ENCODE data around the gene CWF19L2. TPM values are rescaled to one million over a fixed set of nuclear protein-coding genes. Genes with fewer than 3 reads are reported as not detected.

CWF19L2 gene
- total RNA-seq, 1 donor from 2014 or later: 36.3 TPM

DNA sequence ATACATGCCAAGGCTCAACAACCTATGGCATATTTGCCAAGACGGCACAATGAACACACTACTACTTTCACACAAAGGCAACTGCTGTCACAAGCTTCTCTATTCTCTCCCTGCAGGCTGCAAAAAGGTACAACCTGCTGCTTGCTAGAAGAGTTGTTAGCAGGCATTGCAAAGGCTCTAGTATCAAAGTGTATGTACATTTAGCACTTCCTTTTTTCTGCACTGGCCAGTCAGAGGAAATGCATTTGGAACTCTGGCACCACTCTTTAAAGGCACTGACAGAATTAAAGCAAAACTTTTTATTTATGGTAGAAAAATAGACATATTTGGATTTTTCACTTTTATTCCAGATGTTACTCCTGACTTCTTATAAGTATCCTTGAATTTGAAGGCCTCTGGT is 125.9 kb downstream of the CWF19L2 start:
- H3F3A ChIP-seq (ENCODE audit: low read depth): no peaks in the 10 kb centered on the region
- Mint-ChIP-seq H3K36me3 (peaks cover 3% of the 10 kb centered on the region), H3K27ac (no peak overlapping the region), H3K9me3 (no peaks in the 10 kb centered on the region), H3K27me3 (ENCODE audit: insufficient read depth, low read depth) (peaks cover 2% of the 10 kb centered on the region), H3K4me1 (no peaks in the 10 kb centered on the region), H3K4me3 (no peak overlapping the region)
- H3K4me1 ChIP-seq: peaks cover 4% of the 10 kb centered on the region
- H3K4me3 ChIP-seq: no peak overlapping the region
- H3K36me3 ChIP-seq: peaks cover 3% of the 10 kb centered on the region
- H3K4me2 ChIP-seq: no peak overlapping the region
- H2AFZ ChIP-seq (replicated peaks): no peak overlapping the region
- no peak overlapping the region for H3K27ac ChIP-seq
- H3K9me3 ChIP-seq (ENCODE audit: low read depth): no peaks in the 10 kb centered on the region
- no peak overlapping the region for H3K9ac ChIP-seq
- H4K20me1 ChIP-seq (ENCODE audit: low read depth): no peaks in the 10 kb centered on the region
- H3K79me2 ChIP-seq (ENCODE audit: low read depth): no peaks in the 10 kb centered on the region
- H3K27me3 ChIP-seq: no peaks in the 10 kb centered on the region
- TF ChIP-seq EZH2 (IDR thresholded peaks at IDR 0.05) (no peak), EZH2phosphoT487 (IDR thresholded peaks at IDR 0.05) (no peak)
- TF ChIP-seq, protein P1, sequence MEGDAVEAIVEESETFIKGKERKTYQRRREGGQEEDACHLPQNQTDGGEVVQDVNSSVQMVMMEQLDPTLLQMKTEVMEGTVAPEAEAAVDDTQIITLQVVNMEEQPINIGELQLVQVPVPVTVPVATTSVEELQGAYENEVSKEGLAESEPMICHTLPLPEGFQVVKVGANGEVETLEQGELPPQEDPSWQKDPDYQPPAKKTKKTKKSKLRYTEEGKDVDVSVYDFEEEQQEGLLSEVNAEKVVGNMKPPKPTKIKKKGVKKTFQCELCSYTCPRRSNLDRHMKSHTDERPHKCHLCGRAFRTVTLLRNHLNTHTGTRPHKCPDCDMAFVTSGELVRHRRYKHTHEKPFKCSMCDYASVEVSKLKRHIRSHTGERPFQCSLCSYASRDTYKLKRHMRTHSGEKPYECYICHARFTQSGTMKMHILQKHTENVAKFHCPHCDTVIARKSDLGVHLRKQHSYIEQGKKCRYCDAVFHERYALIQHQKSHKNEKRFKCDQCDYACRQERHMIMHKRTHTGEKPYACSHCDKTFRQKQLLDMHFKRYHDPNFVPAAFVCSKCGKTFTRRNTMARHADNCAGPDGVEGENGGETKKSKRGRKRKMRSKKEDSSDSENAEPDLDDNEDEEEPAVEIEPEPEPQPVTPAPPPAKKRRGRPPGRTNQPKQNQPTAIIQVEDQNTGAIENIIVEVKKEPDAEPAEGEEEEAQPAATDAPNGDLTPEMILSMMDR (IDR thresholded peaks at IDR 0.05): no peak
- DNase-seq (ENCODE audit: low spot score): no peak

DNA sequence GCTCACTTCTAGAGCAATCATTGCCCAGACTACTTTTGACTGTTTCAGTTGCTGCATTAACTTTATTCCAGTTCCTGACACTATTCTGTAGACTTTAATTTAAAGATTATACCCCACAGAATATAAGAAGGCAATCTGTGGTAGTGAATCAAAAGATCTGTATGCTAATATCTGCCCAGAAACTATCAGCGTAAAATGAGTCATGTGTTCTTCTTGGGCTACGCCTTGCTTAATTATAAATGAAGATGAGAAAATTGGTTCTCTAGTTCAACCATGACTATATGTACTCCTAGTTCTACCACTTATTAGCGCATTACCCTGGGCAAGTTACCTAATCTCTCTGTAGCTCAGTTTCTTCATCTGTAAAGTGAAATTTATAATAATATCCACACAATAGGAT is 128.5 kb downstream of the CWF19L2 start:
- Mint-ChIP-seq H3K36me3 (peaks cover 7% of the 10 kb centered on the region), H3K4me1 (no peaks in the 10 kb centered on the region), H3K4me3 (no peak overlapping the region), H3K27ac (no peak overlapping the region), H3K27me3 (ENCODE audit: insufficient read depth, low read depth) (peaks cover 2% of the 10 kb centered on the region), H3K9me3 (no peaks in the 10 kb centered on the region)
- Histone ChIP-seq H3K9ac (no peak overlapping the region), H3K4me1 (no peaks in the 10 kb centered on the region), H3K36me3 (peaks cover 2% of the 10 kb centered on the region), H2AFZ (replicated peaks) (no peak overlapping the region), H4K20me1 (ENCODE audit: low read depth) (no peaks in the 10 kb centered on the region), H3K27me3 (no peaks in the 10 kb centered on the region), H3K79me2 (ENCODE audit: low read depth) (no peaks in the 10 kb centered on the region), H3K4me3 (no peak overlapping the region), H3K9me3 (ENCODE audit: low read depth) (no peaks in the 10 kb centered on the region), H3K27ac (no peak overlapping the region), H3F3A (ENCODE audit: low read depth) (no peaks in the 10 kb centered on the region), H3K4me2 (no peak overlapping the region)
- no peak for DNase-seq (ENCODE audit: low spot score)
- TF ChIP-seq, protein P1 (IDR thresholded peaks at IDR 0.05): no peak
- TF ChIP-seq EZH2 (IDR thresholded peaks at IDR 0.05): no peak

DNA sequence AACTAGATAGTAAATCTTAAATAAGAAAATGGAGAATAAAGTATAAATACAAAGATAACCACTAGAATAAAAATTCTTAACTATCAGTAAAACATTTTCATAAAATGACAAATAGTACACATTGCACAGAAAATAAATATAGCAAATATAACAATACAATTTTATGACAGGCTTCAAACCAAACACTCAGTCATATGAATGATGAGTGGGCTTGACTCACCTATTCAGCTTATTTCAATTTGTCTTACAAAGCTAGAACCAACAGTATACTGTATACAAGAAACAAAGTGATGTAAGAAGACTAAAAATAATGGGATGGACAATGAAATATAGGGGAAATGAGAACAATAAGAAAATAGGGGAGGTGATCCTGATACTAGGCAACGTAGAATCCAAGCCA is 141.2 kb downstream of the CWF19L2 start:
- Histone ChIP-seq H3K4me3 (no peak overlapping the region), H3K79me2 (ENCODE audit: low read depth) (no peaks in the 10 kb centered on the region), H3K9me3 (ENCODE audit: low read depth) (no peaks in the 10 kb centered on the region), H3F3A (ENCODE audit: low read depth) (no peaks in the 10 kb centered on the region), H3K27ac (no peak overlapping the region), H4K20me1 (ENCODE audit: low read depth) (no peaks in the 10 kb centered on the region), H3K4me2 (no peak overlapping the region), H3K4me1 (no peaks in the 10 kb centered on the region), H3K36me3 (no peaks in the 10 kb centered on the region), H3K27me3 (no peaks in the 10 kb centered on the region), H3K9ac (no peak overlapping the region), H2AFZ (replicated peaks) (no peak overlapping the region)
- Mint-ChIP-seq H3K27me3 (ENCODE audit: insufficient read depth, low read depth) (no peaks in the 10 kb centered on the region), H3K36me3 (peaks cover 13% of the 10 kb centered on the region), H3K27ac (no peak overlapping the region), H3K4me3 (no peak overlapping the region), H3K9me3 (peaks cover 4% of the 10 kb centered on the region), H3K4me1 (no peaks in the 10 kb centered on the region)
- DNase-seq (ENCODE audit: low spot score): no peak
- TF ChIP-seq EZH2 (IDR thresholded peaks at IDR 0.05) (no peak), EZH2phosphoT487 (IDR thresholded peaks at IDR 0.05) (no peak)
- TF ChIP-seq, protein P1 (IDR thresholded peaks at IDR 0.05): no peak

All from neural progenitor cell (in vitro differentiated cells).